Measurements from ENCODE around the gene UBE3D.
A peak's percentile ranks its signal among the peaks of the same experiment; 100 is the strongest.

DNA sequence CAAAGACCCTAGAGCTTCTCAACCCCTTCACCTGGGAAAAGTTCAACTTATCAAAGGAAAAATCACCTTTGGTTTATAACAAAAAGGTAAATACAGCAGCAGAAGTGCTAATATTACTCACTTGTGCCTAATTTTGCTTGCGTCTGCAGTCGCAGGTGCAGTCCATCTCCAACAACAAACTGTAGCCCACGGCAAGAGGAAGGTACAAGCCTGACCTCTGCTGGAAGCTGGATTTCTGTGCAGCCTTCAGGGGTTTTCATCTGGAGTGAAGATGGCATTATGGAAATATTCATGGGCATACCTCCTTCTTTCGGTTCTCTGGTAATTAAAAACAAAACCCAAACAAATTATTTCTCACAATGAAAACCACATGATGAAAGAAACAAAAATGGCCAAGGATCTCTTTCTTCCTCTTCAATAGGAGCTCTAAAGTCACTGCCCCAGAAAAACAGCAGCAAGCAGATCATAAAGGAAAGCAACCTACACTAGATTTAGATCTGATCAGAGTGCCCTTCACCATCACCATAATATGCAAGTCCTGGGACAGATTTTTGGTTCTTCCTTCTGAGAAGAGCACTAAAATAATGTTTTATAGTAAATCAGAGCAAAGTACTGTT is 7.8 kb downstream of the UBE3D start:
- no peak for TF ChIP-seq EP300 (IDR thresholded peaks at IDR 0.05; ENCODE audit: low read depth)
- TF ChIP-seq, protein P1, sequence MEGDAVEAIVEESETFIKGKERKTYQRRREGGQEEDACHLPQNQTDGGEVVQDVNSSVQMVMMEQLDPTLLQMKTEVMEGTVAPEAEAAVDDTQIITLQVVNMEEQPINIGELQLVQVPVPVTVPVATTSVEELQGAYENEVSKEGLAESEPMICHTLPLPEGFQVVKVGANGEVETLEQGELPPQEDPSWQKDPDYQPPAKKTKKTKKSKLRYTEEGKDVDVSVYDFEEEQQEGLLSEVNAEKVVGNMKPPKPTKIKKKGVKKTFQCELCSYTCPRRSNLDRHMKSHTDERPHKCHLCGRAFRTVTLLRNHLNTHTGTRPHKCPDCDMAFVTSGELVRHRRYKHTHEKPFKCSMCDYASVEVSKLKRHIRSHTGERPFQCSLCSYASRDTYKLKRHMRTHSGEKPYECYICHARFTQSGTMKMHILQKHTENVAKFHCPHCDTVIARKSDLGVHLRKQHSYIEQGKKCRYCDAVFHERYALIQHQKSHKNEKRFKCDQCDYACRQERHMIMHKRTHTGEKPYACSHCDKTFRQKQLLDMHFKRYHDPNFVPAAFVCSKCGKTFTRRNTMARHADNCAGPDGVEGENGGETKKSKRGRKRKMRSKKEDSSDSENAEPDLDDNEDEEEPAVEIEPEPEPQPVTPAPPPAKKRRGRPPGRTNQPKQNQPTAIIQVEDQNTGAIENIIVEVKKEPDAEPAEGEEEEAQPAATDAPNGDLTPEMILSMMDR (IDR thresholded peaks at IDR 0.05), result peak; percentile 47 to 59 (median 52)
- no peak for TF ChIP-seq POLR2A (IDR thresholded peaks at IDR 0.05)

All from transverse colon (tissue), 3 donors.